H9 (cell line): ENCODE data around the gene SCUBE3. TPM values are rescaled to one million over a fixed set of nuclear protein-coding genes. Genes with fewer than 3 reads are reported as not detected.

Experiments
- DNase-seq: peaks from one replicate; pipeline ENCODE4 v3.0.0-alpha.2; 2017
- H2AFZ ChIP-seq: one replicate; pipeline ENCODE4 v1.6.1; 2013; ENCODE audit warnings: mild to moderate bottlenecking, low read length, control low read depth, moderate library complexity
- H2AK5ac ChIP-seq: 2 replicates; pipeline ENCODE4 v1.6.1; 2013; ENCODE audit warnings: low read length, control low read depth, mixed read lengths; ENCODE audit not compliant: insufficient read length
- H2BK120ac ChIP-seq: one replicate; pipeline ENCODE4 v1.6.1; 2013; ENCODE audit warnings: low read depth, mild to moderate bottlenecking, low read length, control low read depth, inconsistent platforms; ENCODE audit not compliant: poor library complexity, severe bottlenecking
- H2BK12ac ChIP-seq: 2 replicates; pipeline ENCODE4 v1.6.1; 2013; ENCODE audit warnings: low read length, control low read depth, mixed read lengths, low read depth; ENCODE audit not compliant: insufficient read length
- H2BK15ac ChIP-seq: 2 replicates; pipeline ENCODE4 v1.6.1; 2013; ENCODE audit warnings: low read depth, low read length, control low read depth
- H2BK20ac ChIP-seq: one replicate; pipeline ENCODE4 v1.6.1; 2013; ENCODE audit warnings: low read depth, mild to moderate bottlenecking, low read length, control low read depth, inconsistent platforms; ENCODE audit not compliant: poor library complexity, severe bottlenecking
- H2BK5ac ChIP-seq: 2 replicates; pipeline ENCODE4 v1.6.1; 2013; ENCODE audit warnings: low read length, control low read depth, mixed read lengths; ENCODE audit not compliant: insufficient read length
- H3K14ac ChIP-seq: 2 replicates; pipeline ENCODE4 v1.6.1; 2013; ENCODE audit warnings: low read length, control low read depth; ENCODE audit not compliant: insufficient read depth
- H3K18ac ChIP-seq: 2 replicates; pipeline ENCODE4 v1.6.1; 2013; ENCODE audit warnings: low read depth, mild to moderate bottlenecking, mixed read lengths, low read length, control low read depth; ENCODE audit not compliant: insufficient read length
- H3K23ac ChIP-seq: 2 replicates; pipeline ENCODE4 v1.6.1; 2013; ENCODE audit warnings: low read length, control low read depth, mixed read lengths, low read depth; ENCODE audit not compliant: insufficient read length
- H3K23me2 ChIP-seq: 2 replicates; pipeline ENCODE4 v1.6.1; 2013; ENCODE audit warnings: low read depth, mild to moderate bottlenecking, mixed read lengths, low read length, control low read depth; ENCODE audit not compliant: insufficient read length, poor library complexity, severe bottlenecking
- H3K27ac ChIP-seq: 2 replicates; pipeline ENCODE4 v1.5.1; 2013; ENCODE audit warnings: low read length, control low read depth, mixed read lengths, low read depth; ENCODE audit not compliant: insufficient read length
- H3K27me3 ChIP-seq: 2 replicates; pipeline ENCODE4 v1.6.1; 2013; ENCODE audit warnings: low read length, control low read depth, inconsistent platforms; ENCODE audit not compliant: insufficient read depth
- H3K4ac ChIP-seq: 2 replicates; pipeline ENCODE4 v1.6.1; 2013; ENCODE audit warnings: low read depth, mild to moderate bottlenecking, control low read depth, inconsistent platforms, low read length, moderate library complexity
- H3K4me1 ChIP-seq: 2 replicates; pipeline ENCODE4 v1.6.1; 2013; ENCODE audit warnings: low read length, control low read depth, inconsistent platforms; ENCODE audit not compliant: insufficient read depth
- H3K4me2 ChIP-seq: 2 replicates; pipeline ENCODE4 v1.6.1; 2013; ENCODE audit warnings: low read length, control low read depth, mixed read lengths; ENCODE audit not compliant: insufficient read length, insufficient read depth
- H3K56ac ChIP-seq: 2 replicates; pipeline ENCODE4 v1.6.1; 2013; ENCODE audit warnings: low read depth, mild to moderate bottlenecking, mixed read lengths, low read length, control low read depth; ENCODE audit not compliant: insufficient read length
- H3K79me1 ChIP-seq: 2 replicates; pipeline ENCODE4 v1.6.1; 2013; ENCODE audit warnings: low read depth, mild to moderate bottlenecking, moderate library complexity, low read length, control low read depth, inconsistent platforms; ENCODE audit not compliant: insufficient read depth, poor library complexity, severe bottlenecking
- H3K79me2 ChIP-seq: 2 replicates; pipeline ENCODE4 v1.6.1; 2013; ENCODE audit warnings: low read length, control low read depth, inconsistent platforms; ENCODE audit not compliant: insufficient read depth
- H3K9ac ChIP-seq: 2 replicates; pipeline ENCODE4 v1.6.1; 2013; ENCODE audit warnings: low read length, control low read depth, mixed read lengths; ENCODE audit not compliant: insufficient read length; ENCODE audit errors: extremely low read depth
- H3K9me3 ChIP-seq: one replicate; pipeline ENCODE4 v1.6.1; 2013; ENCODE audit warnings: low read depth, low read length, inconsistent platforms; ENCODE audit not compliant: control insufficient read depth
- H3T11ph ChIP-seq: one replicate; pipeline ENCODE4 v1.6.1; 2013; ENCODE audit warnings: mild to moderate bottlenecking, low read length, control low read depth, inconsistent platforms
- H4K20me1 ChIP-seq: one replicate; pipeline ENCODE4 v1.6.1; 2013; ENCODE audit not compliant: control insufficient read depth, insufficient read length, insufficient read depth
- H4K5ac ChIP-seq: 2 replicates; pipeline ENCODE4 v1.6.1; 2013; ENCODE audit warnings: low read depth, mild to moderate bottlenecking, mixed read lengths, low read length, control low read depth; ENCODE audit not compliant: insufficient read length
- H4K8ac ChIP-seq: replicated peaks from 2 replicates; pipeline ENCODE4 v1.6.1; 2013; ENCODE audit warnings: low read length, control low read depth, mixed read lengths, low read depth; ENCODE audit not compliant: insufficient read length
- H4K91ac ChIP-seq: 2 replicates; pipeline ENCODE4 v1.6.1; 2013; ENCODE audit warnings: low read depth, mild to moderate bottlenecking, moderate library complexity, mixed read lengths, low read length, control low read depth; ENCODE audit not compliant: insufficient read length
- H3K27ac Mint-ChIP-seq, 3 experiments: 2 replicates in 2 of 3; 3 replicates in 1 of 3; pipeline ENCODE4 v1.8.0; 2020 to 2021; ENCODE audit warnings: mixed read lengths in 3 of 3, mild to moderate bottlenecking in 1 of 3, moderate library complexity in 1 of 3
- H3K27me3 Mint-ChIP-seq: 2 replicates; pipeline ENCODE4 v1.8.0; 2021; ENCODE audit warnings: low read depth, mild to moderate bottlenecking, moderate library complexity, mixed read lengths
- H3K36me3 Mint-ChIP-seq, 3 experiments: 2 replicates in 2 of 3; 3 replicates in 1 of 3; pipeline ENCODE4 v1.8.0; 2020 to 2021; ENCODE audit warnings: low read depth in 3 of 3, mixed read lengths in 3 of 3; ENCODE audit not compliant: insufficient read depth in 1 of 3
- H3K4me1 Mint-ChIP-seq, 2 experiments: 2 replicates each; pipeline ENCODE4 v1.8.0; 2020; ENCODE audit warnings: mixed read lengths in 2 of 2
- H3K4me3 Mint-ChIP-seq, 2 experiments: 2 replicates in 1 of 2; 3 replicates in 1 of 2; pipeline ENCODE4 v1.8.0; 2020 to 2021; ENCODE audit warnings: mild to moderate bottlenecking in 2 of 2, mixed read lengths in 2 of 2, moderate library complexity in 1 of 2
- H3K9me3 Mint-ChIP-seq, 2 experiments: 2 replicates in 1 of 2; 3 replicates in 1 of 2; pipeline ENCODE4 v1.8.0; 2020; ENCODE audit warnings: mild to moderate bottlenecking in 2 of 2, mixed read lengths in 2 of 2, moderate library complexity in 1 of 2
- CTCF ChIP-seq: fragments of 200-600 bp; sonication (generic); conservative IDR thresholded peaks from 3 replicates; pipeline ENCODE4 v1.8.0; 2021; ENCODE audit warnings: antibody characterized with exemption, mild to moderate bottlenecking
- WGBS: extraction: QIAGEN DNeasy Blood & Tissue Kit; methylation state at CpG from one replicate; pipeline ENCODE4 v1.1.7; 2013; ENCODE audit warnings: missing lambda C conversion rate, low lambda C conversion rate, mixed read lengths; ENCODE audit not compliant: insufficient read length; ENCODE audit errors: extremely low coverage; 5-methylcytosine and 5-hydroxymethylcytosine counted together
- total RNA-seq: library from RNA; stranded (reverse); gene quantifications from 2 replicates; pipeline ENCODE4 v1.2.1, GENCODE V29; 2021

SCUBE3 gene
- total RNA-seq, 1 experiment from 2014 or later = 2.7 TPM

- WGBS = no CpG with 5 or more reads among the region's 5 CpGs
- Histone ChIP-seq H3K4me1 (no peaks in the 10 kb centered on the region; the same call in 1 of the 2 replicates), H2AK5ac (no peak overlapping the region), H4K20me1 (no peaks in the 10 kb centered on the region), H3K23me2 (no peaks in the 10 kb centered on the region), H4K91ac (no peak overlapping the region), H3K4me2 (no peak overlapping the region), H3K27ac (no peak overlapping the region), H2BK120ac (no peak overlapping the region), H2BK20ac (no peak overlapping the region), H2AFZ (no peak overlapping the region), H3K18ac (no peak overlapping the region), H3K27me3 (no peaks in the 10 kb centered on the region), H2BK15ac (no peak overlapping the region), H3K23ac (no peak overlapping the region), H3K9ac (no peak overlapping the region), H4K8ac (no peak overlapping the region), H4K5ac (no peak overlapping the region), H3K79me2 (no peaks in the 10 kb centered on the region), H3T11ph (no peak overlapping the region), H2BK12ac (no peak overlapping the region), H2BK5ac (no peak overlapping the region), H3K14ac (no peak overlapping the region), H3K56ac (no peak overlapping the region), H3K79me1 (no peaks in the 10 kb centered on the region), H3K9me3 (no peaks in the 10 kb centered on the region), H3K4ac (no peak overlapping the region)
- Mint-ChIP-seq H3K27me3 (peaks cover 10% of the 10 kb centered on the region), H3K9me3 (peaks cover 0 to 3% of the 10 kb centered on the region in 2 experiments; a peak in 1 of 5 replicates), H3K36me3 (no peaks in the 10 kb centered on the region), H3K27ac (no peak overlapping the region), H3K4me1 (peaks cover 15 to 30% of the 10 kb centered on the region in 2 experiments), H3K4me3 (no peak overlapping the region)
- no peak for DNase-seq
- TF ChIP-seq CTCF = no peak
Observed at GRCh38 chr6:35197196-35197595, 16.6 kb upstream of the SCUBE3 start.
